MM.1S (cell line): ENCODE measurements around the gene MROH7.

Experiments used
- EZH2 ChIP-seq: fragments of 300-600 bp; sonication (generic); optimal IDR thresholded peaks from 2 replicates; pipeline ENCODE3; 2017; ENCODE audit warnings: low read depth, mild to moderate bottlenecking, antibody characterized with exemption, low read length, mixed read lengths
- EZH2phosphoT487 ChIP-seq: fragments of 300-600 bp; sonication (generic); IDR thresholded peaks from 2 replicates; pipeline ENCODE4 v1.6.1; 2018; ENCODE audit warnings: antibody characterized with exemption, low read length
- TF ChIP-seq, protein P1 (sequence below): fragments of 300-600 bp; sonication (generic); IDR thresholded peaks from 2 replicates; pipeline ENCODE4 v1.5.1; 2016; ENCODE audit warnings: antibody characterized with exemption, low read length, mixed read lengths

DNA sequence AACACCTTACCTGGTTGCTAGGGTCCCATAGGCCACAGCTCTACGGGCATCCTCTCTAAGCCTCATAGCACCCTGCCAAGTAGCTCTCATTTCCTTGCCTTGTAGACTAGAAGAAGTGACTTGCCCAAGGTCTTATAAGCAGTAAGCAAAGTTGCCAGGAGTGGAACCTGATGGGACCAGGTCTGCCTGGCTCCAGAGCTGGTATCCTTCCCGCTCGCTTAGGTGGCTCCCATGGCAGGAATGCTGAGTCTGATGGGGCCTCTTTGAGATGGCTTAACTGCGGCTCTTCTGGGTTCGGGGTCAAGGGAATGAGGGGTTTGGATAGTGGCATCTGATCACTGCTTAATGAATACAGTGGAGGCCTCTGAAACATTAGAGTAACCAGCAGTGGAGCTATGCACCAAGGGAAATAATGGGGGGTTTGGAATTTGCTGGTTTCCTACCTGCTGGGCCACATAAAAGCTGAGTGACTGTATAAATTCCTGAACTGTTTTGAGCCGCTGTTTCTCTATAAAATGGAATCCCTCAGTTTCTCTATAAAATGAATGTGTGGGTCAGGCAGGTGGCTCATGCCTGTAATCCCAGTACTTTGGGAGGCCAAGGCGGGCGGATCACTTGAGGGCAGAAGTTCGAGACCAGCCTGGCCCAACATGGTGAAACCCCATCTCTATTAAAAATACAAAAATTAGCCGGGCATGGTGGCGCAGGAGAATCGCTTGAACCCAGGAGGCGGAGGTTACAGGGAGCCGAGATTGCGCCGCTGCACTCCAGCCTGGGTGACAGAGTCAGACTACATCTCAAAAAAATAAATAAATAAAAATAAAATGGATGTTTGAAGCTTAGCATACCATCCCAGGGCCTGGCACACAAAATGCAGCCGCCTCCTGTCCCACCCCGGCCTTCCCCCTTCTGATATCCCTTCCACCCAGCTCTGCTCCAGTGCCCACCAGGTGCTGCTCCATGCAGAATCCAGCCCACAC lies 30.7 kb upstream of the MROH7 start:
- TF ChIP-seq, protein P1, sequence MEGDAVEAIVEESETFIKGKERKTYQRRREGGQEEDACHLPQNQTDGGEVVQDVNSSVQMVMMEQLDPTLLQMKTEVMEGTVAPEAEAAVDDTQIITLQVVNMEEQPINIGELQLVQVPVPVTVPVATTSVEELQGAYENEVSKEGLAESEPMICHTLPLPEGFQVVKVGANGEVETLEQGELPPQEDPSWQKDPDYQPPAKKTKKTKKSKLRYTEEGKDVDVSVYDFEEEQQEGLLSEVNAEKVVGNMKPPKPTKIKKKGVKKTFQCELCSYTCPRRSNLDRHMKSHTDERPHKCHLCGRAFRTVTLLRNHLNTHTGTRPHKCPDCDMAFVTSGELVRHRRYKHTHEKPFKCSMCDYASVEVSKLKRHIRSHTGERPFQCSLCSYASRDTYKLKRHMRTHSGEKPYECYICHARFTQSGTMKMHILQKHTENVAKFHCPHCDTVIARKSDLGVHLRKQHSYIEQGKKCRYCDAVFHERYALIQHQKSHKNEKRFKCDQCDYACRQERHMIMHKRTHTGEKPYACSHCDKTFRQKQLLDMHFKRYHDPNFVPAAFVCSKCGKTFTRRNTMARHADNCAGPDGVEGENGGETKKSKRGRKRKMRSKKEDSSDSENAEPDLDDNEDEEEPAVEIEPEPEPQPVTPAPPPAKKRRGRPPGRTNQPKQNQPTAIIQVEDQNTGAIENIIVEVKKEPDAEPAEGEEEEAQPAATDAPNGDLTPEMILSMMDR, result no peak
- TF ChIP-seq EZH2phosphoT487 (no peak), EZH2 (no peak)
